Keratinocyte (primary cell): Measurements from ENCODE around the gene NRG3.

Experiments
- EZH2 ChIP-seq: IDR thresholded peaks from one replicate; pipeline ENCODE4 v1.6.1; 2012; ENCODE audit warnings: inconsistent platforms, mild to moderate bottlenecking, low read length, moderate library complexity
- TF ChIP-seq, protein P1 (sequence below), 3 experiments: IDR thresholded peaks in 1 of 3; conservative IDR thresholded peaks in 1 of 3; optimal IDR thresholded peaks in 1 of 3; 2 replicates in 2 of 3; 3 replicates in 1 of 3; pipeline versions ENCODE3 to v1.5.1; 2011; ENCODE audit warnings: low read length in 3 of 3, mild to moderate bottlenecking in 3 of 3, moderate library complexity in 2 of 3, control low read depth in 1 of 3, inconsistent platforms in 1 of 3; ENCODE audit not compliant: insufficient read depth in 2 of 3; ENCODE audit errors: extremely low read depth in 1 of 3

- TF ChIP-seq, protein P1, sequence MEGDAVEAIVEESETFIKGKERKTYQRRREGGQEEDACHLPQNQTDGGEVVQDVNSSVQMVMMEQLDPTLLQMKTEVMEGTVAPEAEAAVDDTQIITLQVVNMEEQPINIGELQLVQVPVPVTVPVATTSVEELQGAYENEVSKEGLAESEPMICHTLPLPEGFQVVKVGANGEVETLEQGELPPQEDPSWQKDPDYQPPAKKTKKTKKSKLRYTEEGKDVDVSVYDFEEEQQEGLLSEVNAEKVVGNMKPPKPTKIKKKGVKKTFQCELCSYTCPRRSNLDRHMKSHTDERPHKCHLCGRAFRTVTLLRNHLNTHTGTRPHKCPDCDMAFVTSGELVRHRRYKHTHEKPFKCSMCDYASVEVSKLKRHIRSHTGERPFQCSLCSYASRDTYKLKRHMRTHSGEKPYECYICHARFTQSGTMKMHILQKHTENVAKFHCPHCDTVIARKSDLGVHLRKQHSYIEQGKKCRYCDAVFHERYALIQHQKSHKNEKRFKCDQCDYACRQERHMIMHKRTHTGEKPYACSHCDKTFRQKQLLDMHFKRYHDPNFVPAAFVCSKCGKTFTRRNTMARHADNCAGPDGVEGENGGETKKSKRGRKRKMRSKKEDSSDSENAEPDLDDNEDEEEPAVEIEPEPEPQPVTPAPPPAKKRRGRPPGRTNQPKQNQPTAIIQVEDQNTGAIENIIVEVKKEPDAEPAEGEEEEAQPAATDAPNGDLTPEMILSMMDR (optimal IDR thresholded peaks at IDR 0.05 in 1 of 3, IDR thresholded peaks at IDR 0.05 in 1 of 3, conservative IDR thresholded peaks at IDR 0.05 in 1 of 3; ENCODE audit: extremely low read depth in 1 of 3, insufficient read depth in 2 of 3, low read length in 3 of 3), result no peak
- TF ChIP-seq EZH2, result no peak
These were observed 524.9 kb downstream of the NRG3 start for GRCh38 chr10:82399850-82400249.
